Hepatic stellate cell (primary cell): ENCODE results near the gene PABPC1L.
A peak's percentile ranks its signal among the peaks of the same experiment; 100 is the strongest.

Experiments used
- DNase-seq: peaks from one replicate; pipeline ENCODE4 v3.0.0; 2011; ENCODE audit warnings: low spot score

PABPC1L gene

GRCh38 chr20:44900231-44900854 is 9.5 kb upstream of the PABPC1L start:
- no peak for DNase-seq

DNA sequence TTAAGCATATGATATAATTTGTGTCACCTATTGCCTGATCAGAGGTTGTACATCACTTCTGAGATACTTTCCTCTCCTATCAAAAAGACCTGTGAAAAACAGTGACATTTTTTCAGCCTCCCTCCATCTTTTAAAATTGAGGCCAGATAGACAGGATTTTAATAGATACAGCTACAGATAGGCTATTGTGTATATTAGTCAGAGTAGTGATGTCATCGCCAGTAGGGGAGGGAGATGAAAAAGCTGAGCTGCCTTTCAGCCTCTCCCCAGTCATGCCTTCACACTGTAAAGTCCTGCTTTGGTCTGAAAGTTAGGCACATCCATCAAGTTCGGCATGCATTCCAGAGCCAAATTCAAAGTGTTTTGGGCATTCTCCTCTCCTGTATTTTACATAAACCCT is 7.9 kb upstream of the PABPC1L start:
- DNase-seq = peak; percentile 27

DNA sequence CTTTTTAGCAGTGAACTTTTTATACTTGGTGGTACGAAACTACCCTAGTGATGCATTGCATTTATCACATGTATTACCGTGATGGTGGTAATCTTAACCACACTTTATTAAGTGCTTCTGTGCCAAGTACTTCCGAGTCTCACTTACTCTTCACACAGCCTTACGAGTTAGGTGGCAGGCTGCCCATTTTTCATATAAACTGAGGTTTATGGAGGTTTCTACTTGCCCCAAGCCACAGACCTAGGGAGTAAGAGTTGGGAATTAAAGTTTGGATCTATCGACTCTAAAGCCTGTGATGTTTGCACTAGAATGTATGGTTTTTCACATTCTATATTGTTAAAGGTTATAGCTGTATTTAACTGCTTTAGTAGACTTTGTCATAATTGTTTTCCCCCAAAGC is 5.5 kb upstream of the PABPC1L start:
- DNase-seq = no peak

GRCh38 chr20:44908987-44909871 is 631 bp upstream of the PABPC1L start:
- DNase-seq = no peak

DNA sequence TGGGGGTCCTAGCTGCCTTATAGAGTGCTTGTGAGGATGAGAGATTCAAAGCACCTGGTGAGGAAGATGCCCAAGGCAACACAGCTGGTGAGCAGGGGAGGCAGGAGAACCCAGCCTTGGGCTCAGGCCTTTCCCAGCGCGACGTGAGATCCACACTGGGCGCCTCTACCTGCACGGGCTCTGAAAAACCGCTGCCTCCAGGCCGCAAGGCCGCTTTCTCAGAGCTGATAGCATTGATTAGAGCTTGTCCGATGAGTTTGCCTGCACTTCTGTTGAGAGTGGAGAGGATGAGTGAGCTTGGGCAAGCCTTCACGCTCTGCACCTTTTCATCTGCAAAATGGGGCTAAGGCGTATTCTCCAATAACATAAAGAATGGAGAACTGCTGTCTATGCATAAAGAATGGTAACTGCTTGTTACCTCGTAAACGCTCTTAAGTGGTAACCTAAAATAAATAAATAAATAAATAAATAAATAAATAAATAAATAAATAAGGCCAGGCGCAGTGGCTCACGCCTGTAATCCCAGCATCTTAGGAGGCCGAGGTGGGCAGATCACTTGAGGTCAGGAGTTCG is 916 bp downstream of the PABPC1L start:
- no peak for DNase-seq

GRCh38 chr20:44911264-44911921 is 1.5 kb downstream of the PABPC1L start:
- peak; percentile 31 for DNase-seq

- no peak for DNase-seq
Measured at GRCh38 chr20:44912189-44912588, 2.3 kb downstream of the PABPC1L start.

- DNase-seq = no peak
Measured at GRCh38 chr20:44914924-44915323, 5.1 kb downstream of the PABPC1L start.

DNA sequence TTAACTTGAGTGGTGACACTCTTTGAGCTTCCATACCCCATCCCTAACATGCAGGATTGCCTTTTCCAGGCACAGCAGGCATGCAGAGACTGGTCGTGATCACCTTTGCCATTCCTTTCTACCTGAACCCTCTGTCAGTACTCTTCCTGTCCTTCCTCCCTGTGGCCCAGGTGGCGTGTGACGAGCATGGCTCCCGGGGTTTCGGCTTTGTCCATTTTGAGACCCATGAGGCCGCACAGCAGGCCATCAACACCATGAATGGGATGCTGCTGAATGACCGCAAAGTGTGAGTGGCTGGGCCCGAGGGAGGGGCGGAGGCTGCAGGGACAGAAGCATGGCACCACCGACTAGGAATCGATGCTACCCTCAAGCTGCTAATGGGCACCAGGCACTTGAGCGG is 6.7 kb downstream of the PABPC1L start:
- DNase-seq = no peak

- DNase-seq = no peak
Measured at GRCh38 chr20:44917399-44917798, 7.5 kb downstream of the PABPC1L start.

GRCh38 chr20:44918342-44918741 is 8.5 kb downstream of the PABPC1L start:
- DNase-seq = no peak

DNA sequence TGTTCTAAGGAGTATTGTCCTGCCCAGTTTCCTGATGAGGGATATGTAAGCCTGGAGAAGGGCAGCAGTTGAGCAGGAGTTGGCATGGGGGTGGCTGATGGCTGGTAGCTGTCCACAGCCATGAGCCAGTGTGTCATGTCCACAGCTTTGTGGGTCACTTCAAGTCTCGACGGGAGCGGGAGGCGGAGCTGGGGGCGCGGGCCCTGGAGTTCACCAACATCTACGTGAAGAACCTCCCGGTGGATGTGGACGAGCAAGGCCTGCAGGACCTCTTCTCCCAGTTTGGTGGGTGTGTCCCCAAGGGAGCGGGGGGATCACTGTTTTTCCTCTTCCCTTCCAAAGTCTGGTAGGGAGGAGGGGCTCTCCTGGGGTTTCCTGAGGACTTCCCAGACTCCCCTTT is 8.9 kb downstream of the PABPC1L start:
- DNase-seq = no peak

DNA sequence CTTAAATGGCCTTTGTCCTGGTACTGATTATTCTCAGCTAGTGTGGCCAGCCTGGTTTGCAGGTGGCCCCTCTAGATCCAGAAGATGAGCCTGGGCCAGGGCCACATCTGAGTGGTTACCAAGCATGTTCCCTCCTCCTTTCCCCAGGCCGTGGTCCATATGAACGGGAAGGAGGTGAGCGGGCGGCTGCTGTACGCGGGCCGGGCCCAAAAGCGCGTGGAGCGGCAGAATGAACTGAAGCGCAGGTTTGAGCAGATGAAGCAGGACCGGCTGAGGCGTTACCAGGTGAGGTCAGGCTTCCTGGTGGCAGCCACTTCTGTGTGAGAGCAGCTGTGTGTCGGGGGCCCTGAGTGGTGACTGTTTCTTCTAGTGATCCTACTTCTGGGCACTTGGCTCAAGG is 11.6 kb downstream of the PABPC1L start:
- DNase-seq = no peak

GRCh38 chr20:44924541-44924940 is 14.7 kb downstream of the PABPC1L start:
- DNase-seq = no peak

- no peak for DNase-seq
Measured at GRCh38 chr20:44928595-44928994, 18.7 kb downstream of the PABPC1L start.

- DNase-seq = no peak
Measured at GRCh38 chr20:44930517-44931168, 20.8 kb downstream of the PABPC1L start.

DNA sequence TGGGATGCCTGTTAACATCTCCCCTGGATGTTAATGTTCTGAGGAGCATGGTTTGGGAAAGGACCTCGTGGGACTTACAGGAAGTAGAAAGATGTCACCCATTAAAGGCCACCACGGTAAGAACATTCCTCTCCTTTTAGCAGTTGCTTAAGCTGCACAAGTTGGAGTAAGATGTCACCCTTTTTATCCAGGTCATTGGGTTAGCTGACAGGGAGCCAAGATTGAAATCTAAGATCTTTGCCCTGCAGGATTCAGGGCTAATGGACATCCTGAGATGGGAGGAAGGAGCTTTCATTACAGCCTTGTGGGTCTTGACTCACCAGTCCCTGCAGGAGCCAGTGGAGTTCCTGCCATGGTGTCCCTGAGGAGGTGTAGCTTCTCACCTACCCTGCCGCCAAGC is 22.1 kb downstream of the PABPC1L start:
- no peak for DNase-seq

DNA sequence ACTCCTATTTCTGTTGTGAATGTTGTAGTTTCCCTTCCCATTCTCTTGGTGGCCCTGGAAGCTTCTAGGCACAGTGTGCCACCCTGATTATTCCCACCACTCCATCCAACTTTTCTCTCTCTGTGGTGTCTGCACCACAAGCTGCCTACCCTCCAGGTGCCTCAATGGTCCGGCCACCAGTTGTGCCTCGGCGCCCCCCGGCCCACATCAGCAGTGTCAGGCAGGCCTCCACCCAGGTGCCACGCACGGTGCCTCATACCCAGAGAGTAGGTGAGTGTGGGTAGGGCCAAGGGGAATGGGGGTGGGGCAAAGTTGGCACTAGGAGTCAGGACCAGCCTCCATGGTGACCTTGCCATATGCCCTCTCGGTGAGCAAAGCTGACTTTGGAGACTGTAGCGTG is 23.1 kb downstream of the PABPC1L start:
- DNase-seq = no peak

DNA sequence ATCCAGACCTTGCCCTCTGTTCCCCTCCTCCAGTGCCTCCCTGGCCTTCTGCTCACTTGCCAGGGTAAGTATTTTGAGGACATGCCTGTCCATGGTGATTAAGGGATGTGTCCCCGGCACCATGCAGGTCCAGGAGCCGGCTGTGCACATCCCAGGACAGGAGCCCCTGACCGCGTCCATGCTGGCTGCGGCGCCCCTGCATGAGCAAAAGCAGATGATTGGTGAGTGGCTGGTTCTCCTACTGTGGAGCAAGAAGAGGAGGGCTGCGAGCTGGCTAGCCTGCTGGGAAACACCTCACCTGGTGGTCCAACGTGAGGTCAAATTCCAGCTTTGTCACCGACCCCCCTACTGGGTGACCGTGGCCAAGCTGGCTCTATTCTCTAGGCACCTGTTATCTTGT is 26.6 kb downstream of the PABPC1L start:
- DNase-seq = no peak

DNA sequence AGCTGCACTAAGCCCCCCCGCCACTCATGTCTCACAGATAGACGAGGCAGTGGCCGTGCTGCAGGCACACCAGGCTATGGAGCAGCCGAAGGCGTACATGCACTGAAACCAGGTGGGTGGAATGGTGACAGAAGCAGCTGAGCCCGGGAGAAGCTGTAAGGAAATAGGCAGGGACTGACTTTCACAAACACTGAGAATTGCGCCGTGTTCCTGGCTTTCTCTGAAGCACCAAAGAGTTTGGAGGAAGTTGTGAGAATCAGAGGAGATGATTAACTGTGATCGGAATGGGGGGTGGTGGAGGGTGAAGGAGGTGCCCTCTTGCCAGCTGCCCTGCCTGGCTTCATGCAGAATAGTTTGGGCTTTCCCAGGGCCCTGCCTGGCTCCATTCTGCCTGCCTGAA is 28.8 kb downstream of the PABPC1L start:
- DNase-seq = no peak

- DNase-seq = no peak
Measured at GRCh38 chr20:44941120-44941691, 31.3 kb downstream of the PABPC1L start.
